Measurements from ENCODE around the gene TLCD2. TPM values are rescaled to one million over a fixed set of nuclear protein-coding genes. Genes with fewer than 3 reads are reported as not detected.
A peak's percentile ranks its signal among the peaks of the same experiment; 100 is the strongest.

Gene TLCD2
- total and polyA plus RNA-seq, 9 donors, result 2.6 to 8.0 (median 4.9) TPM

DNA sequence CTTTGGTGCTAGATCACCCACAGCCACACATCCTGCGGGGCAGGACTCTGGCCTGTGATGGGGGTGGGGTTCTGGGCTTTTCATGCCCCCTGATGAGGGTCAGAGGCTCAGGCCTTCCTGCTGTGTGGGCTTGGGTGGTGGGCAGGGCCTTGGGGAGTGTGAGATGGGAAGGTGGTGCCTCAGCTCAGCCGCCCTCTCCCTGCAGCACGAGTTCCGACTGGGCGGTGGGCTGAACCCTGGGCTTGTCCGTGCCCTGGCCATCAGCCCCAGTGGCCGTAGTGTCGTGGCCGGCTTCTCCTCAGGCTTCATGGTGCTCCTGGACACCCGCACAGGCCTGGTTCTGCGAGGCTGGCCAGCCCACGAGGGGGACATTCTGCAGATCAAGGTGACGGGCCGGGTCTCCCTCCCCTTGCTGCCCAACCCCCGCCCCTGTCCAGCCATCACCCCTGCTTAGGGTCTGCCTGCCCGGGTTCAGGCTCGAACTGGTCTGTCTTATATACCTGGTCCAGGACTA is 25.7 kb upstream of the TLCD2 start:
- Histone ChIP-seq H3K36me3 (ENCODE audit: control insufficient read depth, insufficient read depth, low read length) (peaks cover 49% of the 10 kb centered on the region), H3K4me3 (ENCODE audit: low read length) (no peak overlapping the region), H3K4me1 (ENCODE audit: control insufficient read depth, insufficient read depth, low read length) (peaks cover 36% of the 10 kb centered on the region), H3K9me3 (replicated peaks; ENCODE audit: control insufficient read depth, low read depth, low read length) (no peaks in the 10 kb centered on the region), H3K27ac (ENCODE audit: low read length) (no peak overlapping the region), H3K27me3 (ENCODE audit: control insufficient read depth, insufficient read depth, low read length) (no peaks in the 10 kb centered on the region)
- 93% methylated on average over 12 of the region's 17 CpGs for WGBS (ENCODE audit: insufficient coverage)
- DNase-seq, result no peak

DNA sequence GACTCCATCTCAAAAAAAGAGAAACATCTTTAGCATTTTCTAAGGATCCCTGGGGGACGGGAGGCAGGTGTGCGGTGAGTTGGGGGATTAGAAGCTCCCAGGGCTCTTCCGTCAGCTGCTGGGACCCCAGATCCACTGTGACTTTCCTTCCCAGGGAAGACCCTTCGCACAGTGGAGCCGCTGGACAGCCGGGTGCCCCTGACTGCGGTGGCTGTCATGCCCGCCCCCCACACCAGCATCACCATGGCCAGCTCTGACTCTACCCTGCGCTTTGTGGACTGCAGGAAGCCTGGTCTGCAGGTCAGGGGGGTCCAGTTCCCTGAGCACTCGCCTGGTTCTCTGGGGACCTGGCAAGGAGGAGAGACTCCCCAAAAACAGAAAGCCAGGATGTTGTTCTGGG is 25.2 kb upstream of the TLCD2 start:
- Histone ChIP-seq H3K9me3 (replicated peaks; ENCODE audit: control insufficient read depth, low read depth, low read length) (no peaks in the 10 kb centered on the region), H3K4me3 (ENCODE audit: low read length) (no peak overlapping the region), H3K27me3 (ENCODE audit: control insufficient read depth, insufficient read depth, low read length) (no peaks in the 10 kb centered on the region), H3K36me3 (ENCODE audit: control insufficient read depth, insufficient read depth, low read length) (peaks cover 51% of the 10 kb centered on the region), H3K27ac (ENCODE audit: low read length) (no peak overlapping the region), H3K4me1 (ENCODE audit: control insufficient read depth, insufficient read depth, low read length) (peaks cover 41% of the 10 kb centered on the region)
- no peak for DNase-seq
- 100% methylated on average over 9 of the region's 10 CpGs for WGBS (ENCODE audit: insufficient coverage)

DNA sequence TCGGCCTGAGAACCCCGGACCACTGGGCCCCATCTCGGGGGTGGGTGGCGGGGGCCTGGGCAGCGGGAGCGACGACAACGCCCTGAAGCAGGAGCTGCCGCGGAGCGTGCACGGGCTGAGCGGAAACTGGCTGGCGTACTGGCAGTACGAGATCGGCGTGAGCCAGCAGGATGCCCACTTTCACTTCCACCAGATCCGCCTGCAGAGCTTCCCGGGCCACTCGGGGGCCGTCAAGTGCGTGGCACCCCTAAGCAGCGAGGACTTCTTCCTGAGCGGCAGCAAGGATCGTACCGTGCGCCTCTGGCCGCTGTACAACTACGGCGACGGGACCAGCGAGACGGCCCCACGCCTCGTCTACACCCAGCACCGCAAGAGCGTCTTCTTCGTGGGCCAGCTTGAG is 23.6 kb upstream of the TLCD2 start:
- DNase-seq, result no peak
- 93% methylated on average over 38 of the region's 38 CpGs for WGBS (ENCODE audit: insufficient coverage)
- H3K36me3 ChIP-seq (ENCODE audit: control insufficient read depth, insufficient read depth, low read length), result peaks cover 51% of the 10 kb centered on the region
- peaks cover 52% of the 10 kb centered on the region for H3K4me1 ChIP-seq (ENCODE audit: control insufficient read depth, insufficient read depth, low read length)
- H3K27me3 ChIP-seq (ENCODE audit: control insufficient read depth, insufficient read depth, low read length), result no peaks in the 10 kb centered on the region
- peak overlapping the region; percentile 91 for H3K27ac ChIP-seq (ENCODE audit: low read length)
- H3K9me3 ChIP-seq (replicated peaks; ENCODE audit: control insufficient read depth, low read depth, low read length), result no peaks in the 10 kb centered on the region
- H3K4me3 ChIP-seq (ENCODE audit: low read length), result no peak overlapping the region

DNA sequence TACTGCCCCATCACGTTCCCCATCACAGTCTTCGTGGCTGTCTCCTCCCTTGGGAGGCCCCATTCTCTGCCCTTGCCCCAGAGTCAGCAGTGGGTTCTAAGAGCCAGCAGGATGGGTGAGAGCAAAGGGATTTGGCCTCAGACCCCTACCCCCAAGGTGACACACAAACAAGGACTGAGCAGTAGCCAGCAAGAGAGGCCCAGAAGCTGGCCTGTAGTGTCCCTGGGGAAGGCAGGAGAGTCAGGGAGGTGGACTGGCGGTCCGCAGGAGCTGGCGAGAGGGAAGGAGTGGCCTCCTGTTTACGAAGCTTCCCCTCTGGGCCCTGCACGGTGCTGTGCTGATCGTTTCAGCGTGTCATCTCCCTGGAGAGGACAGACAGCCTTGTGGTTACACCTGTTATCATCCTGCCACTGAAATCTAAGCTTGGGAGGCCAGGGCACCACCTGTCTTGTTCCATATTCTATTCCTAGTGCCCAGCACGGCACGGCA is 22.7 kb upstream of the TLCD2 start:
- Histone ChIP-seq H3K9me3 (replicated peaks; ENCODE audit: control insufficient read depth, low read depth, low read length) (no peaks in the 10 kb centered on the region), H3K4me3 (ENCODE audit: low read length) (no peak overlapping the region), H3K4me1 (ENCODE audit: control insufficient read depth, insufficient read depth, low read length) (peaks cover 52% of the 10 kb centered on the region), H3K27me3 (ENCODE audit: control insufficient read depth, insufficient read depth, low read length) (no peaks in the 10 kb centered on the region), H3K36me3 (ENCODE audit: control insufficient read depth, insufficient read depth, low read length) (peaks cover 52% of the 10 kb centered on the region), H3K27ac (ENCODE audit: low read length) (peak overlapping the region; percentile 91)
- peak; percentile 57 for DNase-seq
- whole genome bisulfite sequencing (ENCODE audit: insufficient coverage), result 77% methylated on average over 4 of the region's 11 CpGs

DNA sequence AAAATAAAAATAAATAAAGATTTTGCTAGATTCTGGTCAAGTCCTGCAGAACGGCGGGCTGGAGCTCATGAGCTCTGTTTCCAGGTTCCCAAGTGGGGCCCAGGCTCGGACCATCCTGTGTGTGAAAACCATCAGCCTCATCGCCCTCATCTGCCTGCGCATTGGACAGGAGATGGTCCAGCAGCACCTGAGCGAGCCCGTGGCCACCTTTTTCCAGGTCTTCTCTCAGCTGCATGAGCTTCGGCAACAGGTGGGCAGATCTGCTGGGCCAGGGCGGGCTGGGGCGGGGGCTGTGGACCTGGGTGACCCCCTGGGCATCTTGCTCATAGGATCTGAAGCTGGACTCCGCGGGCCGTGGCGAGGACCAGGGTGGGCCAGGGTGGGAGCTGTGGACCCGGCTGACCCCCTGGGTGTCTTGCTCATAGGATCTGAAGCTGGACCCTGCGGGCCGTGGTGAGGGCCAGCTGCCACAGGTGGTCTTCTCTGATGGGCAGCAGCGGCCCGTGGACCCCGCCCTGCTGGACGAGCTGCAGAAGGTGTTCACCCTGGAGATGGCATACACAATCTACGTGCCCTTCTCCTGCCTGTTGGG is 22.2 kb upstream of the TLCD2 start:
- no peaks in the 10 kb centered on the region for H3K27me3 ChIP-seq (ENCODE audit: control insufficient read depth, insufficient read depth, low read length)
- peaks cover 52% of the 10 kb centered on the region for H3K36me3 ChIP-seq (ENCODE audit: control insufficient read depth, insufficient read depth, low read length)
- peaks cover 52% of the 10 kb centered on the region for H3K4me1 ChIP-seq (ENCODE audit: control insufficient read depth, insufficient read depth, low read length)
- peak overlapping the region; percentile 91 for H3K27ac ChIP-seq (ENCODE audit: low read length)
- DNase-seq, result no peak
- H3K9me3 ChIP-seq (replicated peaks; ENCODE audit: control insufficient read depth, low read depth, low read length), result no peaks in the 10 kb centered on the region
- H3K4me3 ChIP-seq (ENCODE audit: low read length), result no peak overlapping the region
- 89% methylated on average over 22 of the region's 22 CpGs for WGBS (ENCODE audit: insufficient coverage)

DNA sequence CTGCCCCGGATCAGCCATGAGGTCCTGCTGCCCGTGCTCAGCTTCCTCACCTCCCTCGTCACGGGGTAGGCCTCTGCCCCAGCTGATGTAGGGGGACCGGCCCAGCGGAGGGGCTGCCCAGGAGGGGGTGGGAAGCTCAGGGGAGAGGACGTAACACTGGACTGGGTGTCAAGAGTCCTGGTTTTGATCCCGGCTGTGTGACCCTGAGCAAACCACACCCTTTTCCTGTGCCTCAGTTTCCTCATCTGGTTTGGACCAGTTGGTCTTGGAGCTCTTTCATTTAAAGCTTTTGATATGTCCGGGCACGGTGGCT is 21.0 kb upstream of the TLCD2 start:
- no peak for DNase-seq
- no peak overlapping the region for H3K4me3 ChIP-seq (ENCODE audit: low read length)
- H3K9me3 ChIP-seq (replicated peaks; ENCODE audit: control insufficient read depth, low read depth, low read length), result no peaks in the 10 kb centered on the region
- peak overlapping the region; percentile 92 for H3K27ac ChIP-seq (ENCODE audit: low read length)
- H3K27me3 ChIP-seq (ENCODE audit: control insufficient read depth, insufficient read depth, low read length), result no peaks in the 10 kb centered on the region
- H3K36me3 ChIP-seq (ENCODE audit: control insufficient read depth, insufficient read depth, low read length), result peaks cover 56% of the 10 kb centered on the region
- peaks cover 43% of the 10 kb centered on the region for H3K4me1 ChIP-seq (ENCODE audit: control insufficient read depth, insufficient read depth, low read length)
- WGBS (ENCODE audit: insufficient coverage), result 80% methylated on average over 2 of the region's 10 CpGs

DNA sequence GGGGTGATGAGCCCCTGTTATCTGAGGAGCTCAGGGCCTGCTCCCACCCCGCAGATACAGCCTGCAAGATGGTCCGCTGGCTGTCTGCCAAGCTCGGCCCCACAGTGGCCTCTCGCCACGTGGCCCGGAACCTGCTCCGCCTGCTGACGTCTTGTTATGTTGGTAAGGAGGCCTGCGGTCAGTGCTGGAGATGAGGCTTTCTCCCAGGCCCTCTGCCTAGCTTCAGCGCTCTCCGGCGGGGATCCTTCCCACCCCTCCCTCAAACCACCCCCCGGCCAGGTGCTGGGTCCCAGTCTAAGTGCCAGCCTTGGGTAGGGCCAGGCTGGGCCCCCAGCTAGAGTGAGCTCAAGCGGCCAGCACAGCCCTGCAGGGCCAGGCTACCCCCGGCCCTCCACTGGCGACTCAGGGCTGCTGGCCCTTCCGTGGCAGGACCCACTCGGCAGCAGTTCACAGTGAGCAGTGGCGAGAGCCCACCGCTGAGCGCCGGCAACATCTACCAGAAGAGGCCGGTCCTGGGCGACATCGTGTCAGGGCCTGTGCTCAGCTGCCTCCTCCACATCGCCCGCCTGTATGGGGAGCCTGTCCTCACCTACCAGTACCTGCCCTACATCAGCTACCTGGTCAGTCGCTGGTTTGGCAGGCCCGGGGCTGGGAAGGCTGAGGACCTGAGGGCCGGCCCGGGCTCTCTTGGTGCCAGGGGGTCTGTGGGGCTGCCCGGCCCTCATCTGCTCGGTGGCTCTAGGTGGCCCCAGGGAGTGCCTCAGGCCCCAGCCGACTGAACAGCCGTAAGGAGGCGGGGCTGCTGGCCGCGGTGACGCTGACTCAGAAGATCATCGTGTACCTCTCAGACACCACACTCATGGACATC is 20.4 kb upstream of the TLCD2 start:
- Histone ChIP-seq H3K27ac (ENCODE audit: low read length) (peak overlapping the region; percentile 92), H3K36me3 (ENCODE audit: control insufficient read depth, insufficient read depth, low read length) (peaks cover 52% of the 10 kb centered on the region), H3K9me3 (replicated peaks; ENCODE audit: control insufficient read depth, low read depth, low read length) (no peaks in the 10 kb centered on the region), H3K27me3 (ENCODE audit: control insufficient read depth, insufficient read depth, low read length) (no peaks in the 10 kb centered on the region), H3K4me3 (ENCODE audit: low read length) (no peak overlapping the region), H3K4me1 (ENCODE audit: control insufficient read depth, insufficient read depth, low read length) (peaks cover 43% of the 10 kb centered on the region)
- WGBS (ENCODE audit: insufficient coverage), result 79% methylated on average over 29 of the region's 40 CpGs
- peak; percentile 91 for DNase-seq

DNA sequence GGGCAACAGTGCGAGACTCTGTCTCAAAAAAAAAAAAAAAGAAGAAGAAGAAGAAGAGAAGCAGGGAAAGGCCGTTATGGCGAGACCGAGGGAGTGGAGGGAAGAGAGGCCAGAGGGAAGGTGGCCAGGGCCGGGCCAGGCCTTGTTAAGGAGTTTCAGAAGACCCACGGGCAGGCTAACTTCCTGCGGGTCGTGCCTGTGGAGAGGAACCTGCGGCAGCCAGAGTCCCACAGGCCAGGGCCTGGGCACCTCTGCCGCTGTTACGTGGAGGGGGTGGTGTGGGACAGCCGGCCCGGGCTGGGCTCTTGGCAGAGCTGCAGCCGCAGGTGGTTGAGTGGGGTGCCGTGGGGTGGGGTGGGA is 19.8 kb upstream of the TLCD2 start:
- Histone ChIP-seq H3K9me3 (replicated peaks; ENCODE audit: control insufficient read depth, low read depth, low read length) (no peaks in the 10 kb centered on the region), H3K27ac (ENCODE audit: low read length) (peak overlapping the region; percentile 92), H3K27me3 (ENCODE audit: control insufficient read depth, insufficient read depth, low read length) (no peaks in the 10 kb centered on the region), H3K4me1 (ENCODE audit: control insufficient read depth, insufficient read depth, low read length) (peaks cover 50% of the 10 kb centered on the region), H3K36me3 (ENCODE audit: control insufficient read depth, insufficient read depth, low read length) (peaks cover 51% of the 10 kb centered on the region), H3K4me3 (ENCODE audit: low read length) (no peak overlapping the region)
- 42% methylated on average over 15 of the region's 15 CpGs for WGBS (ENCODE audit: insufficient coverage)
- no peak for DNase-seq

DNA sequence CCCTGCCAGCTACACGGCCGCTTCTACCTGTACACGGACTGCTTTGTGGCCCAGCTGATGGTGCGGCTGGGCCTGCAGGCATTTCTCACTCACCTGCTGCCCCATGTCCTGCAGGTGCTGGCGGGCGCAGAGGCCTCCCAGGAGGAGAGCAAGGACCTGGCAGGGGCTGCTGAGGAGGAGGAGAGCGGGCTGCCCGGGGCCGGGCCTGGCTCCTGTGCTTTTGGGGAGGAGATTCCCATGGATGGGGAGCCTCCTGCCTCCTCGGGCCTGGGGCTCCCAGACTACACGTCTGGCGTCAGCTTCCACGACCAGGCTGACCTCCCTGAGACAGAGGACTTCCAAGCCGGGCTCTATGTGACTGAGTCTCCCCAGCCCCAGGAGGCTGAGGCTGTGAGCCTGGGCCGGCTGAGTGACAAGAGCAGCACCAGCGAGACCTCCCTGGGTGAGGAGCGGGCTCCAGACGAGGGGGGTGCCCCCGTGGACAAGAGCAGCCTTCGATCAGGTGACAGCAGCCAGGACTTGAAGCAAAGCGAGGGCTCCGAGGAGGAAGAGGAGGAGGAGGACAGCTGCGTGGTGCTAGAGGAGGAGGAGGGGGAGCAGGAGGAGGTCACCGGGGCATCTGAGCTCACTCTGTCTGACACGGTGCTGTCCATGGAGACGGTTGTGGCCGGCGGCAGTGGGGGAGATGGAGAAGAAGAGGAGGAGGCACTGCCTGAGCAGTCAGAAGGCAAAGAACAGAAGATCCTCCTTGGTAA is 17.9 kb upstream of the TLCD2 start:
- Histone ChIP-seq H3K27ac (ENCODE audit: low read length) (no peak overlapping the region), H3K4me3 (ENCODE audit: low read length) (no peak overlapping the region), H3K36me3 (ENCODE audit: control insufficient read depth, insufficient read depth, low read length) (peaks cover 33% of the 10 kb centered on the region), H3K27me3 (ENCODE audit: control insufficient read depth, insufficient read depth, low read length) (no peaks in the 10 kb centered on the region), H3K4me1 (ENCODE audit: control insufficient read depth, insufficient read depth, low read length) (peaks cover 52% of the 10 kb centered on the region), H3K9me3 (replicated peaks; ENCODE audit: control insufficient read depth, low read depth, low read length) (no peaks in the 10 kb centered on the region)
- DNase-seq, result no peak
- WGBS (ENCODE audit: insufficient coverage), result 82% methylated on average over 28 of the region's 28 CpGs

DNA sequence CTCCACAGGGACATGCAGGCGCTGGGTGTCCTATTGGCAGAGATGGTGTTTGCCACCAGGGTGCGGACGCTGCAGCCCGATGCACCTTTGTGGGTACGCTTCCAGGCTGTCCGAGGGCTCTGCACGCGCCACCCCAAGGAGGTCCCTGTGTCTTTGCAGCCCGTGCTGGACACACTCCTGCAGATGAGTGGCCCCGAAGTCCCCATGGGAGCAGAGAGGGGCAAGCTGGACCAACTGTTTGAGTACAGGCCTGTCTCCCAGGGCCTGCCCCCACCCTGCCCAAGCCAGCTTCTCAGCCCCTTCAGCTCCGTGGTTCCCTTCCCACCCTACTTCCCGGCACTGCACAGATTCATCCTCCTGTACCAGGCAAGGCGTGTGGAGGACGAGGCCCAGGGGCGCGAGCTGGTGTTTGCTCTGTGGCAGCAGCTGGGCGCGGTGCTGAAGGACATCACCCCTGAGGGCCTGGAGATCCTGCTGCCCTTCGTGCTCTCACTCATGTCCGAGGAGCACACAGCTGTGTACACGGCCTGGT is 17.1 kb upstream of the TLCD2 start:
- peaks cover 49% of the 10 kb centered on the region for H3K4me1 ChIP-seq (ENCODE audit: control insufficient read depth, insufficient read depth, low read length)
- H3K4me3 ChIP-seq (ENCODE audit: low read length), result no peak overlapping the region
- peaks cover 27% of the 10 kb centered on the region for H3K36me3 ChIP-seq (ENCODE audit: control insufficient read depth, insufficient read depth, low read length)
- H3K27ac ChIP-seq (ENCODE audit: low read length), result no peak overlapping the region
- no peaks in the 10 kb centered on the region for H3K9me3 ChIP-seq (replicated peaks; ENCODE audit: control insufficient read depth, low read depth, low read length)
- no peak for DNase-seq
- no peaks in the 10 kb centered on the region for H3K27me3 ChIP-seq (ENCODE audit: control insufficient read depth, insufficient read depth, low read length)
- 91% methylated on average over 21 of the region's 21 CpGs for WGBS (ENCODE audit: insufficient coverage)

Data from muscle of leg (tissue), 11 donors.